Stimulated activated CD4-positive, alpha-beta T cell treated with anti-CD3 and anti-CD28 coated beads, Interleukin-4, amount 100 ng/mL, for 48 hours (primary cell): ENCODE measurements around the gene NPAT.
"Not testable (repeated sequence)": the region's sequence is repeated elsewhere in the genome, so short reads cannot be mapped to it uniquely, and the experiment has no call there.

Experiments used
- DNase-seq, 2 donors: peaks; one replicate each; pipeline ENCODE4 v3.0.0-alpha.2; 2020; ENCODE audit warnings: low read depth in 2 of 2

Gene NPAT

DNA sequence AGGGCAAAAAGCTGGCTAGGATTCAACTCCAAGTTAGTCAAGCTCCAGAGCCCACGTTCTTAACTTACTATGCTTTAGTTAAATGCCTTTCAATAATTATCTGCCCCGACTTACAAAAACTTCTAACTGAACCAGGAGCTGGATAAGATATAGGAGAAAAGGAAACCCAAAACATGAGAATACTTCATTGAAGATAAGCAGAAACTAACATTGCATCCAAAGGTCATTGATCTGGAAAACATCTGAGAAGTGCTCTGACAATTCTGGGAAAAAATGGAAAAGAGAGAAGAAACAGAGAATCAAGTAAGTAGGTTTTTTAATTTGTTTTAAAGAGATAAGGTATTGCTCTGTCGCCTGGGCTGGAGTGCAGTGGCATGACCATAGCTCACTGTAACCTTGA is 73.9 kb downstream of the NPAT start:
- no peak for DNase-seq

DNA sequence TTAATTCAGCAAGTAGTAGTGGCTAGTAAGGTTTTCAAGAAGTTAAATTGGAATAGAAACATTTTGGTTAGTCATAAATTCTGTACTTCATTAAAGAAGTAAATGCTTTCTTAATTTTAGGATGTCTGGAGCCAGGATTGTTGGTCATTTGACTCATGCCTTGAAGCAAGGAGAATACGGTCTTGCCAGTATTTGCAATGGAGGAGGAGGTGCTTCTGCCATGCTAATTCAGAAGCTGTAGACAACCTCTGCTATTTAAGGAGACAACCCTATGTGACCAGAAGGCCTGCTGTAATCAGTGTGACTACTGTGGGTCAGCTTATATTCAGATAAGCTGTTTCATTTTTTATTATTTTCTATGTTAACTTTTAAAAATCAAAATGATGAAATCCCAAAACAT is 75.3 kb downstream of the NPAT start:
- no peak for DNase-seq

DNA sequence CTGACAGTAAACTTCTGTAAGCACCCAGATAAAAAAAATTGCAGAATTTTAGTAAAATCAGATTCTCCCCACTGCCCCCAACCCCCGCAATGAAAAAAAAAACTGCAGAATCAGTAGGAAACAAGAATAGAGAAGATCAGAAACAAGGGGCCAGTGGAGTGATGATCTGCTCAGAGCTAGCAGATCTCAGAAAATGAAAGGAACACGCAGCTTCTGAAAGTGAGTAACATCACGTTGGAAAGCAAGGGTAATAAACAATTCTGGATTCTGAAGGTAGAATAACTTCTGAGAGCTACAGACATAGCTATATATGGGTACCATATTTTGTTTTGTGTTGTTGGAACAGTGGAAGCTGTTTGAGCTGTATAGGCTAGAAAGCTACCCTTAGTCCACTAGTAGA is 77.8 kb downstream of the NPAT start:
- DNase-seq = no peak

- DNase-seq = no peak
Measured at GRCh38 chr11:108142304-108142703, 80.1 kb downstream of the NPAT start.

GRCh38 chr11:108137212-108137611 is 85.2 kb downstream of the NPAT start:
- DNase-seq = no peak

DNA sequence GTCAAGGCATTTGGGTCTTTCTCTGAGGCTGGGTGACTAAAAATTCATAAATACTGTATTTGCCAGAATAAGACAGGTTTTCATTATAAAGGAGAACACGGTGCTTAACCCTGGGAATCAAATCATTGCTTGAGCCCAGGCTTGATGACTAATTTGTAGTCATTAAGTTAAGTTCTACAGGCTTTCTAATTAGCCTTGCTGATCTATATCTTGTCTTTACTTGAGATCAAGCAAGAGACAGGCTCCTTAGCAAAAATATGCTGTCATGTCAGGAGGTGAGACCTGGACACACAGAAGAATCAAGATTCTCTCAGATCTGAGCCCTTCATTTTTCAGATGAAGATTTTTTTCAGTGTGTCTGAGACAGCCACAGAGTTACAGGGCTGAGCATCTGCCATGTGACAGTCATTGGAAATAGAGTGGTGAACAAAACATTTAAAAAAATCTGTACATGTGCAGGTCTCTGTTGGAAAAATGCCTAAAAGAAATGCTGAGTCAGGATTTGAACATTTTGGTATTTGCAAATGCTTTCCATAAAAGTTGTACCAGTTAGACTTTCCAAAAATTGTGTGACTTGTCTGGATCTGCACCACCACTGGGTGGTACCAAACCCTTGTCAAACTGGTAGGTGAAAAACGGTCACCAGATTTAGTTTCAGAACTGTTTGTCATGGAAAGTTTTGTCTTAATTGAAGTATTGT is 86.4 kb downstream of the NPAT start:
- peak in 1 of 2 donors; percentile 11 for DNase-seq

- not testable (repeated sequence) for DNase-seq
Measured at GRCh38 chr11:108132993-108133538, 89.4 kb downstream of the NPAT start.

DNA sequence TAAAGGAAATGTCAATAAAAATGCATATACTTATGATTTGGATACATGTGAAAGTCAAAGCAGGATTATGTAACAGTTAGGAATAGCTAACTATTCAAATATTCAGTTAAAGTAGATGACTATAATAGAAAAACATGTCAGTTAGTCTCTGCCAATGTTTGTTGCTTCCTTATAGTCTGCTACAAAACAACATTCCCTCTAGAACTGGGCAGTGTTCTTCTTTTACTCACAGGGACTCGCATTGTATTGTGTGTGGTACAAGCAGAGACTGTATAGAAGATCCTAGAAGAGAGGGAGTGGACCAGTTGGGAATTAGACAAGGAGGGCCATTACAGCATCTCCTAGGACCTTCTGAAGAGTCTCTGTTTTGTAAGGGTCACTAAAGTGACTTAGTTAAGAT is 90.4 kb downstream of the NPAT start:
- DNase-seq = no peak

DNA sequence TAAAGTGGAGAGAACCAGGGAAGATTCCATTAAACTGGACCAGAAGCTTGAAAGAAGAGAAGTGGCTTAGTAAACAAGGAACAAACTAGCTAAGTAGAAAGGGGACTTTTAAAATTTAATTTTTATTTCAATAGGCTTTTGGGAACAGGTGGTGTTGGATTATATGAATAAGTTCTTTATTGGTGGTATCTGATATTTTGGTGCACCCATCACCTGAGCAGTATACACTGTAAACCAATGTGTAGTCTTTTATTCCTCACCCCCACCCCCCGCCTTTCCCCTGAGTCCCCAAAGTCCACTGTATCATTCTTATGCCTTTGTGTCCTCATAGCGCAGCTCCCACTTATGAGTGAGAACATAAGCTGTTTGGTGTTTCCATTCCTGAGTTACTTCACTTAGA is 93.7 kb downstream of the NPAT start:
- no peak for DNase-seq

DNA sequence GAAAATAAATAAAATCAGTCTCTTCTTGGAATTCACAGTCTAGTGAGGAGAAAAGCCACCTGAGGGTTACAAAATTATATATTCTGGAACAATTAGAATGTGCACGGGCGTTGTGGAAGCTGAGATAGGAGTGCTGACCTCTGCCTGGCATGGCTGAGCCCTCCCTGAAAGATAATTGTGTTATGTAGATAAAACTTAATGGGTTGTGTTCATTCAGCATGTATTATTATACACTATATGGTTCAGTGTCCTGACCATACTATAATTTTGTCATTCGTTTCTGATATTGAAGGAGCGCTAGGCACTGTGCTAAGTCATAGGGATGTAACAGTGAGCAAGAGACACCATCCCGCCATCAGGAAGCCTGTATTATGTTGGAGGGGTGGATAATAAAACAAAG is 97.3 kb downstream of the NPAT start:
- no peak for DNase-seq

GRCh38 chr11:108122166-108122628 is 100.2 kb downstream of the NPAT start:
- no peak for DNase-seq

DNA sequence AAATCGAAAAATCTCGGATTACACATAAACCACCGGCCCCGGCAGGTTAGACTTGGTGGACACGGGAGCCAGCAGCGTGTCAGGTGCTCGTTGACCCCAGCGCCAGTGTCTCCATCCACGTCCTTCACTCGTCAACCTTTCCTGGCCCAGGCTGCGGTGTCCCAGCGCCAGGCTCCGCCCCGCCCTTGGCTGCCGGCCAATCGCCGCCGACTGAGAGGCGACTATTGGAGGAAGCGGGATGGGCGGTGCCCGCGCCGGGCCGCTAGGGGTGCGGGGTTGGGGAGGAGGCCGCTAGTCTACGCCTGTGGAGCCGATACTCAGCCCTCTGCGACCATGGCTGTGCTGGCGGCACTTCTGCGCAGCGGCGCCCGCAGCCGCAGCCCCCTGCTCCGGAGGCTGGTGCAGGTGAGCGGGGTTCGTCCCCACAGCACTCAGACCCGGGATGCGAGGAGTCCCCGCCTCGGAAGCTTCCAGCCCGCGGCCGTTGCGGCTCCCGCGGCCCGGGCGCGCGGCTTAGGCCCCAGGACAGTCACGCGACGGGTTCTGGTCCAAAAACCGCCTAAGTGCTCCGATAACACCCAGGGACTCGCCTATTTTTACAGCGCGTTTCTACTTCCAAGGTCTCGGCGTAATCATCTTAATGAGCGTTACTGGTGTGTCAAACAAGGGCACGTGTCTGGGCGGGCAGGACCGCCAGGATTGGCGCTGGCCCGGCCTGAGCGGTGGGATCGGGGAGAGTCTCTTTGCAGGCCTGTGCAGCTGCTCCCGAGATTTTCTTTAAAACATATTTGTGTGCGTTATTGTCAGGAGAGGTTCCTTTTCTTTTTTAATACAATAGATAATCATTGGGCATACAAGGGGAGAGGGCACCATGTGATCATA is 100.9 kb downstream of the NPAT start, which contains the start of gene ACAT1:
TSS of gene ACAT1 (plus strand) at position 294 of the 882 bp plus-strand sequence. CDS start at position 334, 40 bp downstream.
- DNase-seq = peak; percentile 97

GRCh38 chr11:108120936-108121273 is 101.5 kb downstream of the NPAT start:
- DNase-seq = not testable (repeated sequence)

- DNase-seq = no peak
Measured at GRCh38 chr11:108117746-108118371, 104.6 kb downstream of the NPAT start.

DNA sequence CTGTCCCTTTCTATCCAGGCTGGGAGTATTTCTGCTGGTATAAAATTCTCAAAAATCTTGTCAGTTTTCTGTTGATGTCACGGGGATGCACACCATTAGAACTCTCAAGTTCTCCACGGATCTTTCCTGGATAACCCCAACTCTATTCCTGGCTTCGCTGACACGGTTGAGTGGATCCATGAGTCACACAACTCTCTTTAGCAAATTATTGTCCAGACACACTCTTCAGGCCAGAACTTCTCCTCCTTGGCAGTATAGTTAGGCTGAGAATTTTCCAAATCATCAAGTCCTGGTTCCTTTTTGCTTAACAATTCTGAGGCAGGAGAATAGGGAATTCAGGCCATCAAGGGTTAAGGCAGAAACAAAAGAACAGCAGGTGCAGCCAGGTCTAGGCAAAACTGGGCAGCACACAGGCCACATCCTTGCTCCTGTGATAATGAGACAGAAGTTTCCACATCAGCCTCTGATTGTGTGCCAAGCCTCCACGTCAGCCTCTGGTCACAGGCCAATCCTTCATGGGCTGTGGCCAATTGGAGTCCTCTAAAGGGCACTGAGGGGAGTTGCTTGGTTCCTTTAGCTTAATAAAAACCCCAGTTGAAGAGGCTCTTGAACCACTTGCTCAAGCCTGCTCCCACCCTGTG is 106.8 kb downstream of the NPAT start:
- no peak for DNase-seq

DNA sequence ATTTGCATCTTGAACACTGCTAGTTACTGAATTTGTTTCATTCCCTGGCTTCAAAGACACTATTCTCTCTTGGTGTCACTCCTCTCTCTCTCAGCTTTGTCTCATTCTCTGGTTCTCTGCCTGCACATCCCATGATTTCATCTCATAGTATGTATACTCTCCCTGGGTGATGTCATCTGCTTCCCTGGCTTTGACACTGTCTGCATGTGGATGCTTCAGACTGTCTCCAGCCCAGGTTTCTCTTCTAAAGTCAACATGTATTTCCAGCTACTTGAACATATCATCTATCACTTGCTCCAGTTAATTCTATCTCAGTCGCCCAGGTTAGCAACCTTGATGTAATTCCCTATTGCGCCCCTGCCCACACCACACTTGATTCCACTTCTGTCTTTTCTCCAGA is 110.4 kb downstream of the NPAT start:
- DNase-seq = no peak

DNA sequence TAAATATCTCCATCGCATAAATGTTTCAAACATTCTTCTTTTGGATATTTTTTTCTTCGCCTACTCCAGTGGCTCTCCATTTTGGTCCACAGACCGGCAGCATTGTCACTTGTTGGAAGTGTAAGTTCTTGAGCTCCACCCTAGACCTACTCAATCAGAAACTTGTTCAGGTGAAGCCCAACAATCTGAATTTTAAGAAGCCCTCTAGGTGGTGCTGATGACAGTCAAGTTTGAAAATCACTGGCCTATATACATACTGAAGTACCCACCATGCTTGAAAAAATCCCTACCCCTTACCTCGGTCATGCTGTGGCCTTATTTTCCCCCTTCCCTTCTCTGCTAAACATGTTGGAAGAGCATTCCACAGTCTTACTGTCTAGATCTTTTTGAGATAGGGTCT is 111.3 kb downstream of the NPAT start:
- DNase-seq = no peak
